GM21825 (cell line): Measurements from ENCODE around the gene IRS2.
"Not testable (repeated sequence)": the region's sequence is repeated elsewhere in the genome, so short reads cannot be mapped to it uniquely, and the experiment has no call there.

ENCODE experiments used
- ATAC-seq: cut with Tn5 transposase; IDR thresholded peaks from one replicate; pipeline ENCODE4 v1.9.1; 2021; ENCODE audit warnings: mild to moderate bottlenecking, moderate library complexity; ENCODE audit not compliant: unreplicated experiment

IRS2 gene, protein sequence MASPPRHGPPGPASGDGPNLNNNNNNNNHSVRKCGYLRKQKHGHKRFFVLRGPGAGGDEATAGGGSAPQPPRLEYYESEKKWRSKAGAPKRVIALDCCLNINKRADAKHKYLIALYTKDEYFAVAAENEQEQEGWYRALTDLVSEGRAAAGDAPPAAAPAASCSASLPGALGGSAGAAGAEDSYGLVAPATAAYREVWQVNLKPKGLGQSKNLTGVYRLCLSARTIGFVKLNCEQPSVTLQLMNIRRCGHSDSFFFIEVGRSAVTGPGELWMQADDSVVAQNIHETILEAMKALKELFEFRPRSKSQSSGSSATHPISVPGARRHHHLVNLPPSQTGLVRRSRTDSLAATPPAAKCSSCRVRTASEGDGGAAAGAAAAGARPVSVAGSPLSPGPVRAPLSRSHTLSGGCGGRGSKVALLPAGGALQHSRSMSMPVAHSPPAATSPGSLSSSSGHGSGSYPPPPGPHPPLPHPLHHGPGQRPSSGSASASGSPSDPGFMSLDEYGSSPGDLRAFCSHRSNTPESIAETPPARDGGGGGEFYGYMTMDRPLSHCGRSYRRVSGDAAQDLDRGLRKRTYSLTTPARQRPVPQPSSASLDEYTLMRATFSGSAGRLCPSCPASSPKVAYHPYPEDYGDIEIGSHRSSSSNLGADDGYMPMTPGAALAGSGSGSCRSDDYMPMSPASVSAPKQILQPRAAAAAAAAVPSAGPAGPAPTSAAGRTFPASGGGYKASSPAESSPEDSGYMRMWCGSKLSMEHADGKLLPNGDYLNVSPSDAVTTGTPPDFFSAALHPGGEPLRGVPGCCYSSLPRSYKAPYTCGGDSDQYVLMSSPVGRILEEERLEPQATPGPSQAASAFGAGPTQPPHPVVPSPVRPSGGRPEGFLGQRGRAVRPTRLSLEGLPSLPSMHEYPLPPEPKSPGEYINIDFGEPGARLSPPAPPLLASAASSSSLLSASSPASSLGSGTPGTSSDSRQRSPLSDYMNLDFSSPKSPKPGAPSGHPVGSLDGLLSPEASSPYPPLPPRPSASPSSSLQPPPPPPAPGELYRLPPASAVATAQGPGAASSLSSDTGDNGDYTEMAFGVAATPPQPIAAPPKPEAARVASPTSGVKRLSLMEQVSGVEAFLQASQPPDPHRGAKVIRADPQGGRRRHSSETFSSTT (N-terminal part only)

DNA sequence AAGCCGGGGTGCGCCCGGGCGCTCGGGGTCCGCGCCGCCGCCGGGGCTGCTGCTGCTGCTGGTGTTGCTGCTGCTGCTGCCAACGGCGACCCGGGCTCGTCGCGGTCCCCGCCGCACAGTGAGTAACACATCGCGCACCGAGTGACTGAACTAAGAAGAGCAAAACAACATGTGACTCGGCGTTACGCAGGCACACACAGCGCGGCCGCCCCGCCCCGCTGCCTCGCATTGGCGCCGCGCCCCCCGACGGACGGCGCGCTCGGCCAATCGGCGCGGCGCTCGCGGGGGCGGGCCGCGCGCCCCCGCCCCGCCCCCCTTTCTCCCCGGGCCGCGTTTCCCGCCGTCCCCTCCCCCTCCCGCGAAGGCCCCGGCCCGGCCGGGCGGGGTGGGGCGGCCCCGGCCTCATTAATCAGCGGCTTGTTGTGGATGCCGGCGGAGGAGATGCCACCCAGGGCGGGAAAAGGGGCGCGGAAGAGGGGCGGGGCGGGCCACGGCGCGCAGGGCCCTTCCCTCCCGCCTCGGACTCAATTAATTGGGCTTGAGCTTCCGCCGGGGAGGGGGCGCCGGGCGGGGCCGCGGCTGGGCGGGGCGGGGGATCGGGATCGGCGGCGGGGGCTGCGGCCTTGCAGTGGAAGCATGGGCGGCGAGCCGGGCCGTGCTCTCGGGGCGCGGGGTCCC, at the start of gene IRS2:
TSS of gene IRS2 (minus strand) at position 127 of the 678 bp plus-strand sequence. CDS start 530 bp downstream, outside the sequence.
- ATAC-seq, result peak; percentile 94

DNA sequence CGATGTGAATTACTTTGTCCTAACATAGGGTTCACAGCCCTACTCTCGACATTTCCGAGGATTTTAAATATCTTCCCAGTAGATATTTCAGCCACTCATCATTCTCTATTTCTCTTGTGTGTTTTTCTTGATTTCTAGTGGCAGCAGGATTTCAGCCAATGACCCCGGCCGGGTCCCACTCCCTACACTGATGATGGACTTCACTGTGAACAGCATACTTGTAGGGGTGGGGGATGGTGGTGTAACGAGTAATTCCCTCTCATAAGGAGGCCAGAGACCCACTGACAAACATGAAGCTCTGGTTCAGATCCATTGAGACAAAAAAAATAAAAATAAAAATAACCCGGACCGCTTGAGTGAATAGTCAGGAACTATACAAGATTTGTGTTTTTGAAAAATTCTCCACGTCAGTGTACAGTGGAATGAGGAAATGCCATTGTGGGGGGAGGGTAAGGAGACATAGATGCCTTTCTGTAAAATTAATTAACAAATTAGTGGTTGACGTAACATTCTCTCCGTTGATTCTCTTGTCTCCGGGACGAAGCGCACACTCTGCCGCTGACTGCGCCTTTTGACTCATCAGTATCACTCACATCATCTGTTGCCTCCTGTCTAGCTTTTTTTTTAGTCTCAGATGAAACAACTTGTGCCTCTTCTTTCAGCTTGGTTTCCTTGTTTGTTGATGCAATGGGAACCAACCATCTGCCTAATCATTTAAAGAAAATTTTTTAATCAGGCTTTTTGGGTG, 48.8 kb upstream of the IRS2 start:
- no peak for ATAC-seq

GRCh38 chr13:109833940-109834339, 47.6 kb upstream of the IRS2 start:
- no peak for ATAC-seq

- no peak for ATAC-seq
These were observed 46.7 kb upstream of the IRS2 start for GRCh38 chr13:109833071-109833470.

DNA sequence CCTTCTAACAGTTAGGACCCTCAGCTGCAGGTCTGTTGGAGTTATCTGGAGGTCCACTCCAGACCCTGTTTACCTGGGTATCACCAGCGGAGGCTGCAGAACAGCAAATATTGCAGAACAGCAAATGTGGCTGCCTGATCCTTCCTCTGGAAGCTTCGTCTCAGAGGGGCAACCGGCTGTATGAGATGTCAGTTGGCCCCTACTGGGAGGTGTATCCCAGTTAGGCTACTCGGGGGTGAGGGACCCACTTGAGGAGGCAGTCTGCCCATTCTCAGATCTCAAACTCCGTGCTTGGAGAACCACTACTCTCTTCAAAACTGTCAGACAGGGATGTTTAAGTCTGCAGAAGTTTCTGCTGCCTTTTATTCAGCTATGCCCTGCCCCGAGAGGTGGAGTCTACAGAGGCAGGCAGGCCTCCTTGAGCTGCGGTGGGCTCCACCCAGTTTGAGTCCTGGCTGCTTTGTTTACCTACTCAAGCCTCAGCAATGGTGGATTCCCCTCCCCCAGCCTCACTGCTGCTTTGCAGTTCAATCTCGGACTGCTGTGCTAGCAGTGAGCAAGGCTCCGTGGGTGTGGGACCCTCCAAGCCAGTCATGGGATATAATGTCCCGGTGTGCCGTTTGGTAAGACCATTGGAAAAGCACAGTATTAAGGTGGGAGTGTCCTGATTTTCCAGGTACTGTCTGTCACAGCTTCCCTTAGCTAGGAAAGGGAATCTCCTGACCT, 42.4 kb upstream of the IRS2 start:
- ATAC-seq, result not testable (repeated sequence)

DNA sequence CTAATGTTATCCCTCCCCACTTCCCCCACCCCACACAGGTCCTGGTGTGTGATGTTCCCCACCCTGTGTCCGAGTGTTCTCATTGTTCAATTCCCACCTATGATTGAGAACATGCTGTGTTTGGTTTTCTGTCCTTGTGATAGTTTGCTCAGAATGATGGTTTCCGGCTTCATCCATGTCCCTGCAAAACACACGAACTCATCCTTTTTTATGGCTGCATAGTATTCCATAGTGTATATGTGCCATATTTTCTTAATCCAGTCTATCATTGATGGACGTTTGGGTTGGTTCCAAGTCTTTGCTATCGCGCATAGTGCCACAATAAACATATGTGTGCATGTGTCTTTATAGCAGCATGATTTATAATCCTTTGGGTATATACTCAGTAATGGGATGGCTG, 36.8 kb upstream of the IRS2 start:
- ATAC-seq, result not testable (repeated sequence)

GRCh38 chr13:109821103-109821502, 34.7 kb upstream of the IRS2 start:
- no peak for ATAC-seq

DNA sequence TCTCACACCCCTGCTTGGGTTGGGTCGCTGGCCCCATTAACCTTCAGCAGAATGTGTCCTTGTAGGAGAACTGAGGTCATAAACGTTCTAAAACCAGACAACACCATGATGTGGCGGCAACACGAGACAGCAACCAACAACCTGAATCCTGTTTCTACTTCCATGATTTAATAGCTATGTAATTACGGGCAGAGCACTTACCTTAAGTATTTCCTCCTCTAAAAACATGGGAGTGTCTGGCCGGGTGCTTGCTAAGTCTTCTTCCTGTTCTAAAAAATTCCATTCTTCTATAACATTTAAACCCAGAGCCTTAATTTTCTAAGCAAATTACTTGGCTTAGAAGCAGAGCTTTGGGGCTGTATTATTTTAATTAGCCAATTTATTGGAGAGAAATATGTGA, 33.5 kb upstream of the IRS2 start:
- ATAC-seq, result no peak

GRCh38 chr13:109818886-109819285, 32.5 kb upstream of the IRS2 start:
- ATAC-seq, result no peak

DNA sequence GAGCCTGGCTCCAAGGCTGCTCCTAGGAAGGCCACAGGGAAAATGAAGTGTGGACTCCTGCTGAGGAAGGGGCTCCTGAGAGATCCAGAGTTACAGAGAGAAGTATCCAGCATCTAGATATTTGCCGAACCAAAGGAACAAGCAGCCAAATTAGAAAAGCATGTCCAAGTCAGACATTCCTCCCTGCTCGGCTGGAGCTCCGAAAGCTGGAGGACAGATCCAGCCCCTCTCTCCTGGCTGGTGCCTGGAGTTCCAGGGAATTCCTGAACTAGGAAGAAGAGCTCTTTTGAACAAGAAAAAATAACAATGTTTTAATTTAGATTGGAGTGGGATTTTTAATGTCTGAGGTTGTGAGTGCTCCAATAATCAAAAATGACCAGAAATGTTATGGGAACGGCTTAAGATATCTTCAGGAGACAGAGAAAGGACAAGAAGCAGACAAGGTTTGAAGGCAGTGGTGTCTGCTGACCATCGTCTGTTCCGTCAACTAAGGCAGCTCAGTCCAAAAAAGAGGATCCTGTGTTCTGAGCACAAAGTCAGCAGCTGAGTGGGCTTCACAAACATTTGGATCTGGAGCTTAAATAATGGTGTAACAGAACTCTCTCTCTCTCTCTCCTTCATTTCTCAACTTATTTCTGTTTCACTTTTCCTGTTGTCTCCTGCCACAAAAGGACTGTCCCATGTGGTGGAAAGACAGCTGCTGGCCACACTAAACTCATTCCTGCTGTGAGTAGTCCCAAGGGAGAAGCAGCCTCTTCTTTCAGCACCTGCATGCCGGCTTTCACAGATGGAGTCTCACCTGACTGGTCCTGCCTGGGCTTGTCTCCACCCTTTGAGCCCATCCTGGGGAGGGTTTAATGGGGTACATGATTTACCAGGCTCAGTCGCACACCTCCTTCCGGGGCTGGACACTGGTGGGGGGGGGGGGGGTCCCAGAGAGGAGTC, 31.5 kb upstream of the IRS2 start:
- ATAC-seq, result no peak

DNA sequence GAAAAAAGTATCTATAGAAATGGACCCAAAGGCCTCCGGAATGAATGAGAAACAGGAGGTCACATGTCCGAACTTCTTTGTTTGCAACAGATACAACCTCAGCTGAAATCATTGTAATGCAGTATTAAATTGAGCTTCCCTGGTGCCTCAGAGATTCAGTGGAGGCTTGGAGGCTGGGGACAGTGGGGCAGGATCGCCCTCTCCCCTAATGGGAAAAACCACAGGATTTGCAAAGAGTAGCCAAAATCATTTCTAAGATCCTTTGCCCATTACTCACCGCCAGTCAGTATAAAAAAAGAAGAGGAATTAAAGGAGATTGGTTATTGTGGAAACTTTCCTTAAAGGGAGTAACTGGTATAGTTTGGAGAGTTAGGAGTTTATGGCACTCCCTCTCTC, 30.4 kb upstream of the IRS2 start:
- no peak for ATAC-seq

- ATAC-seq, result no peak
These were observed 29.9 kb upstream of the IRS2 start for GRCh38 chr13:109816112-109816807.

DNA sequence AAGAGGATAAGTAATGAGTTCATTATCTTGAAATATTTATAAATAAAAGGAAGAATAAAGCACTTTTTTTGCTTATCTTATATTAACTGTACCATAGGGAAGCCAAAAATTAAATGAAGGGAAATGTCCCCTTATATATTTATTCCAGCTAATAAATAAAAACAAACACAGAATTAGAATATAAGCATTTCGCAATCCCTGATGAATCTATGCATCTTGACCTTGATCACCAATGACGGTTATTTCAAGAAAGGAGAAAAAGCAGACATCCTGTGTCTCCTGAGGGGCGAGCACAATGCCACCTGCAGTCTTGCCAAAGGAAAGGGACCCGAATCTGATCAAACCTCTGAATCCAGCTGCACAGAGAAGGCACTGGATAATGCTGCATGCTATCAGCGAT, 29.3 kb upstream of the IRS2 start:
- ATAC-seq, result no peak

- no peak for ATAC-seq
These were observed 27.3 kb upstream of the IRS2 start for GRCh38 chr13:109813663-109814062.

DNA sequence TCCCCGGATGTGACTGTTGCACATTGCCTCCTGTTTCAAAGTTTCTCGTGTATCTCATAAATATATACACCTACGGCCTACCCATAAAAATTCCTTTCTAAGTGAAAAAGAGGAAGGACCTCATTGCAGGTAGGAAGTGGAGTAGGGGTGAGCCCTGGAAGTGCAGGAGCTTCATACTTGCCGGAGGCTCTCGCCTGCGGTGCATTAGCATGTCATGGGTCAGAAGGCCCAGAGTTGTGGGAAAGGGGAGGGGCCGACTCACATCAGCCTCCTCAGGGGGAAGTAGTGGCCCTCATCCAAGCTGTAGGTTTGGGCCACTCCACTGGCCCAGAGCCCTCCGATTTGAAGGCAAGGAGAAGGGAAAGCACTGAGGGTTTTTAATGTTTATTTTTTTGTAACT, 26.0 kb upstream of the IRS2 start:
- ATAC-seq, result no peak

GRCh38 chr13:109810761-109811510, 24.6 kb upstream of the IRS2 start:
- no peak for ATAC-seq
